NT2/D1 (cell line): ENCODE measurements around the gene MRAS.

Source experiments
- DNase-seq: peaks from one replicate; pipeline ENCODE4 v3.0.0-alpha.2; 2011; ENCODE audit warnings: low read depth, low spot score
- H3K27me3 ChIP-seq: 2 replicates; pipeline ENCODE4 v1.6.0; 2011; ENCODE audit warnings: mild to moderate bottlenecking; ENCODE audit not compliant: insufficient read length, insufficient read depth
- H3K36me3 ChIP-seq: 2 replicates; pipeline ENCODE4 v1.6.1; 2011; ENCODE audit warnings: mild to moderate bottlenecking, low read length, mixed read lengths; ENCODE audit not compliant: insufficient read depth, insufficient read length
- H3K4me1 ChIP-seq: 2 replicates; pipeline ENCODE4 v1.5.1; 2011; ENCODE audit not compliant: insufficient read depth, insufficient read length
- H3K4me3 ChIP-seq: 2 replicates; pipeline ENCODE4 v1.5.1; 2011; ENCODE audit warnings: low read depth; ENCODE audit not compliant: insufficient read length
- H3K9ac ChIP-seq: 2 replicates; pipeline ENCODE4 v1.6.0; 2011; ENCODE audit warnings: low read depth; ENCODE audit not compliant: insufficient read length
- H3K9me3 ChIP-seq: 2 replicates; pipeline ENCODE4 v1.5.1; 2011; ENCODE audit warnings: mild to moderate bottlenecking, low read length; ENCODE audit not compliant: insufficient read depth
- SUZ12 ChIP-seq: IDR thresholded peaks from 2 replicates; pipeline ENCODE4 v1.6.1; 2011; ENCODE audit not compliant: insufficient read length, insufficient read depth; ENCODE audit errors: extremely low read depth
- YY1 ChIP-seq: IDR thresholded peaks from 2 replicates; pipeline ENCODE4 v1.6.1; 2011; ENCODE audit not compliant: insufficient read length, insufficient read depth
- ZNF274 ChIP-seq: IDR thresholded peaks from 2 replicates; pipeline ENCODE4 v1.6.1; 2011; ENCODE audit warnings: mild to moderate bottlenecking, low read depth, low read length

The MRAS gene

DNA sequence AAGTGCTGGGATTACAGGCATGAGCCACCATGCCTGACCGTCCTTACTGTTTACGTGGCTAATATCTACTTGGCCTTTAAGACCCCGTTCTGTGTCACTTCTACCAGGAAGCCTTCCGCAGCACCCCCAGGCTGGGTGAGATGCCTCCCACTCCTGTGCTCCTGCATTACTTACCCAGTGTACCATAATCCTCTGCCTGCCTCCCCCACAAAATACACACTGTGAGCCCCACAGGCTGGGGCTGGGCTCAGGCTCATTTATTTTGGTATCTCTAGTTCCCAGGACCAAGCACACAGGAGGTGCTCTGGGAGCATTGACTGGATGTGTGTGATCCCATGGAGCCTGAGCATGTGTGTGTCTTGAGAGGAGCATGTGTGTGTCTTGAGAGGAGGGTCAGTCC is 14.9 kb downstream of the MRAS start:
- no peak overlapping the region for H3K4me3 ChIP-seq
- no peak for DNase-seq
- H3K9me3 ChIP-seq: no peaks in the 10 kb centered on the region
- H3K36me3 ChIP-seq: peaks cover 13% of the 10 kb centered on the region
- peaks cover 5% of the 10 kb centered on the region for H3K4me1 ChIP-seq
- H3K27me3 ChIP-seq: no peaks in the 10 kb centered on the region
- TF ChIP-seq ZNF274: no peak
- TF ChIP-seq SUZ12: no peak
- no peak for TF ChIP-seq YY1
- H3K9ac ChIP-seq: no peak overlapping the region

DNA sequence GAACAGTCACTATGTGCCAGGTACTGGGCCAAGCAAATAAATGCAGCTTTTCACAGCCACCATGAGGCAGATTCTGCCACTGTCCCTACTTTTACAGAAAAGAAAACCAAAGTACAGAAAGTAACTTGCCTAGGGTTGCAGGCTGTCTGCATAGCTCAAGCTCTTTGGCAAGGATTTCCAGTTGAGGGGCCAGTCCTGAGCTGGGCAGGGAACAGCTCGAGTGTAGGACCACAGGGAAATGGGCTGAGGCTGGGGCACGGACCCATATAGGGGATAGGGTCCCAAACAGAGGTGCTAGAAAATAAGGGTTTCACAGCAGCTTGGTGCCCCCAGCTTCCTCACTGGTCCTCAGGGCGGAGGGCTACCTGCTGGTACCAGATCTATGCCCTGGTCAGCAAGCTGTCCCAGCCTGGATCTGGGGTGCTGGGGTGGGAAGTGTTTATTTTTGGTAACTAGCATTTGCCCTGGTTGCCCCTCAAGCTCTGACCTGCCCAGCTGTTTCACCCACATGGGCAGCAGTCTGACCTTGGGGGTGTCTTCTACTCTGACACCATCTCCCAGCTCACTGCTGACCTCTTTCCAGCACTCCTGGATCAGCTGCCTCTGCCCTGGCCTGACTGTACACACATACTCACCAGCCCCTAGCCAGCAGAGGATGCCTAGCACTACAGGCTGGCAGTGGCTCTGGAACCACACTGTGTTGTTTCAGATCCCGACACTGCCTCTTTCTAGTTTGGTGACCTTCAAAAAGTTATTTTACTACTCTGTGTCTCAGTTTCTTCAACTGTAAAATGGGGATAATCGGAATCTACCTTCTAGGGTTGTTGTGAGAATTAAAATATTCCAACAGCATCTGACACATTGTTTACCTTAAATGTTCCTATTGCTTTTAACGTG is 16.2 kb downstream of the MRAS start:
- Histone ChIP-seq H3K4me3 (no peak overlapping the region), H3K4me1 (no peaks in the 10 kb centered on the region), H3K36me3 (peaks cover 10% of the 10 kb centered on the region), H3K27me3 (no peaks in the 10 kb centered on the region), H3K9ac (no peak overlapping the region), H3K9me3 (no peaks in the 10 kb centered on the region)
- TF ChIP-seq SUZ12 (no peak), ZNF274 (no peak), YY1 (no peak)
- no peak for DNase-seq

GRCh38 chr3:138365253-138365555 is 16.8 kb downstream of the MRAS start:
- no peaks in the 10 kb centered on the region for H3K27me3 ChIP-seq
- no peak overlapping the region for H3K4me3 ChIP-seq
- TF ChIP-seq SUZ12: no peak
- no peak for TF ChIP-seq ZNF274
- no peak for TF ChIP-seq YY1
- no peak overlapping the region for H3K9ac ChIP-seq
- no peaks in the 10 kb centered on the region for H3K4me1 ChIP-seq
- no peak for DNase-seq
- no peaks in the 10 kb centered on the region for H3K9me3 ChIP-seq
- H3K36me3 ChIP-seq: peaks cover 8% of the 10 kb centered on the region

DNA sequence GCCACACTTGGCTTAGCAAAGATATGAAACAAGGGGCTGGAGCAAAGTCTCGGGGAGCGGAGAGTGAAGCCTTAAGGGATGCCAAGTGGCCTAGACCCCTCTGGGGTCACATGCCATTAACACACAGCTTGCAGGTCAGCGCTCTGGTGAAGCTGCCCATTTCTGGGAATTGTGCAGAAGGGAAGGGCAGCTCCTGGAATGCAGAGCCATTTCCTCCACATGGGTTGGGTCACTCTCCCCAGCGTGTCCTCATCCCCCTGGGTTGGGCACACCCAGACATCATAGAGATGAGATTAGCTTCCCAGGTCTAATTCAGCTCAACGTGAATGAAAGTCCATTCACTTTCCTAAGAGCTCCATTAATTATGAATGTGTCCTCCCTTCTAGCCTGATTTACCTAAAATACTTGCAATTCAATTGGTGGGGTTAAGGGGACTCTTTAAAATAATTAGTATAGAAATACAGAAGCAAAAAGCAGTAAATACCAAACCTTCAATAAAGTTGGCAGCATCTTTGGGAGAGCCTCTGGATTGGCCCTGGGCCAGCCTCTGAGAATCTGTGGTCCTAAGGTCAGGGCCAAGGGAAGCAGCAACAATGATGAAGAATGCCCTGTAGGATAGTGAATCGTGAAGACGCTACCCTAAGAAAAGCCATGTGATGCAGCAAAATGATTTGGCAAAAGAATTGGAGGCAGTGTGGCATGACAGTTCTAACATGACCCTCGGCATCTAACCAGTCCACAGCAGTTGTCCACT is 17.8 kb downstream of the MRAS start:
- DNase-seq: no peak
- H3K27me3 ChIP-seq: no peaks in the 10 kb centered on the region
- no peaks in the 10 kb centered on the region for H3K4me1 ChIP-seq
- H3K9ac ChIP-seq: no peak overlapping the region
- peaks cover 2% of the 10 kb centered on the region for H3K36me3 ChIP-seq
- no peaks in the 10 kb centered on the region for H3K9me3 ChIP-seq
- H3K4me3 ChIP-seq: no peak overlapping the region
- TF ChIP-seq YY1 (no peak), SUZ12 (no peak), ZNF274 (no peak)

DNA sequence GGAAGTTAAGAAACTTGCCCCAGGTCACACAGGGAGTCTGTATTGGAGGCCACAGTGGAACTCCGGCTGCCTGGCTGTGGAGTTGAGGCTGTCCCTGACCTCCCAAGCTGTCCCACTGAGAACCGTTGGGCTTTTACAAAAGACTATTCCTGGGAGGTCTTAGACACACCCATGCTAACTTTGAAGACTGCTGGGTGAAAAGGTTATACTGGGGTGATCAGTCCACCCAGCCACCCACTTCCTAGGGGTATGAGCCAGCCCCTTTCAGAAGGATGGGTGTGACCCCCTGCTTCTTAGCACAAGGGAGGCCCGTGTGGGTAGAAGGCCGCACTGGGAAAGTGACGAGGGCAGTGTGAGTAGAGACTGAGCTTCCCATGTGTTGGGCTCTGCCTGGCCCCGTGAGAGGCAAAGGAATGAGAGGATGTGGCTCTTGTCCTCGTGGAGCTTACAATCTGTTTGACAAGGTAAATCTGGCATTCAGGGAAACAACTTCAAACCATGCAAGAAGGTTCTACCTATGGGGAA is 19.0 kb downstream of the MRAS start:
- Histone ChIP-seq H3K36me3 (peaks cover 2% of the 10 kb centered on the region), H3K27me3 (no peaks in the 10 kb centered on the region), H3K4me3 (no peak overlapping the region), H3K9ac (no peak overlapping the region), H3K4me1 (no peaks in the 10 kb centered on the region), H3K9me3 (no peaks in the 10 kb centered on the region)
- TF ChIP-seq ZNF274 (no peak), SUZ12 (no peak), YY1 (no peak)
- DNase-seq: no peak

DNA sequence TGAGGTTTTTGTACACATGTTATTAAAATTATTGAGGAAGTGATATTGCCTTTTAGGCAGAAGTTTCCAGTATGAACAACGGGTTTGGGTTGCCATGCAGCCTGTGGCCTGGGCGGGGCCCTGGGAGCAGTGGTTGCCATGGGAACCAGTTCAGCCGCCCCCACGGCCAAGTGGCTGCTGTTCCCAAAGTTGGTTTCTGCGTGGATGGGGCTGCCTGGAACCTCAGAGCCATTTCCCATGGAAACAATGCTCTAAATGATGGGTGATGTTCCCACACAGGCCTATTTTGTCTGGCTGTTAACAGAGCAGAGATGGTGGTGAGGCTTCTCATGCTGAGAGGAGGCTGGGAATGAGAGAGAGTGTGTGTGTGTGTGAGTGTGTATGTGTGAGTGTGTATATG is 19.5 kb downstream of the MRAS start:
- no peak overlapping the region for H3K4me3 ChIP-seq
- no peaks in the 10 kb centered on the region for H3K27me3 ChIP-seq
- H3K9ac ChIP-seq: no peak overlapping the region
- no peak for TF ChIP-seq ZNF274
- TF ChIP-seq YY1: no peak
- no peak for TF ChIP-seq SUZ12
- peaks cover 3% of the 10 kb centered on the region for H3K36me3 ChIP-seq
- no peak for DNase-seq
- no peaks in the 10 kb centered on the region for H3K9me3 ChIP-seq
- no peaks in the 10 kb centered on the region for H3K4me1 ChIP-seq
